Fibroblast of pulmonary artery (primary cell): ENCODE data around the gene YBEY.
A peak's percentile ranks its signal among the peaks of the same experiment; 100 is the strongest.
"Not testable (repeated sequence)": the region's sequence is repeated elsewhere in the genome, so short reads cannot be mapped to it uniquely, and the experiment has no call there.

ENCODE experiments used
- DNase-seq: peaks from one replicate; pipeline ENCODE4 v3.0.0-alpha.2; 2010; ENCODE audit warnings: low read depth
- H3K4me3 ChIP-seq: replicated peaks from 2 replicates; pipeline ENCODE4 v1.5.1; 2011; ENCODE audit warnings: low read depth, mild to moderate bottlenecking, control low read depth, low read length, moderate library complexity
- CTCF ChIP-seq: IDR thresholded peaks from 2 replicates; pipeline ENCODE4 v1.5.1; 2011; ENCODE audit warnings: mild to moderate bottlenecking, control low read depth, low read length, inconsistent platforms; ENCODE audit errors: missing control alignments

Gene YBEY, protein sequence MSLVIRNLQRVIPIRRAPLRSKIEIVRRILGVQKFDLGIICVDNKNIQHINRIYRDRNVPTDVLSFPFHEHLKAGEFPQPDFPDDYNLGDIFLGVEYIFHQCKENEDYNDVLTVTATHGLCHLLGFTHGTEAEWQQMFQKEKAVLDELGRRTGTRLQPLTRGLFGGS

DNA sequence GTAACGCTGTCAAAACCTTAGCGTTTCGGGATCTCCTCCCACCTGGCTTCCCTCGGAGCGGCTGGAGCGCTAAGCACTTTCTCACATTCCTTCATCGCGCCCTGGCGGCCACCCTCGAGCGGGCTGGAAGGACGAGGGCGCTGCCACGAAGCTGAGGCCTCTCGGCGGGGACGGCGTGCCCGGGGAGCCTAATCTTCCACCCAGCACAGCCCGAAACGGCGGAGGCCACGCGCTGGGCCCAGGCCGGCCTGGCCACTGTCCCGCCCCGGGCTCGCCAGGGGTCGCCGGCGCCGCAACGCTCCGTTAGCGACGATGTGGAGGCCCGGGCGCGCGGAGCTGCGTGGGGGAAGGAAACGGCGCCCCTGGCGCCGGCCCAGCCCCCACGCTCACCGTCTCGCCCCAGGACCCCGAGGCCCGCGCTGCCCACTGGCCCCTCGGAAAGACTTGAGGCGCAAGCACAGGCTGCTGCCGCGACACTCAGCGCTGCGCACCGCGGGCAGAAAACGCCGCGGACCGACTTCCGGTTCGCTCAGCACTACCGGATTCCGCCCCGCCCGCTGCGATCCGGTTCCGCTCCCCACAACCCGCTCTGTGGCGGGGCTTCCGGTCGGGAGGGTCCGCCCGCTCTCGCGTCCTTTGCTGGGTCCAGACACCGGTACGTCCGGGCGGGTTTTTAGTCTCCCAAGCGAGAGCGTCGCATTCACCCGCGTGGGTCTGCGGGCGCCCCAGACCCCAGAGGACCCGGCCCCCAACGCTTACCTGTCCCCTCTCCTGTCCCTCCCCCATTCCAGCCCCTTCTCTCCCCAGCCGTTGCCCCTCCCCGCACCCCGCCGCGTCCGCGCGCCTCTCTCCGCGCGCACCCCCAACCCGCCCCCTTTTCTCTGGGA, at the start of gene YBEY:
Gene YBEY (plus strand): TSS at position 582 of the 887 bp plus-strand sequence. CDS start 572 bp downstream, outside the sequence.
- peak; percentile 37 for TF ChIP-seq CTCF
- H3K4me3 ChIP-seq: peak within 1 kb of the TSS; percentile 87

GRCh38 chr21:46237474-46237873, 48.7 kb upstream of the YBEY start:
- no peak overlapping the region for H3K4me3 ChIP-seq
- DNase-seq: no peak
- no peak for TF ChIP-seq CTCF

More for the DNA sequence above, at the start of gene YBEY:
- peak; percentile 94 for DNase-seq

DNA sequence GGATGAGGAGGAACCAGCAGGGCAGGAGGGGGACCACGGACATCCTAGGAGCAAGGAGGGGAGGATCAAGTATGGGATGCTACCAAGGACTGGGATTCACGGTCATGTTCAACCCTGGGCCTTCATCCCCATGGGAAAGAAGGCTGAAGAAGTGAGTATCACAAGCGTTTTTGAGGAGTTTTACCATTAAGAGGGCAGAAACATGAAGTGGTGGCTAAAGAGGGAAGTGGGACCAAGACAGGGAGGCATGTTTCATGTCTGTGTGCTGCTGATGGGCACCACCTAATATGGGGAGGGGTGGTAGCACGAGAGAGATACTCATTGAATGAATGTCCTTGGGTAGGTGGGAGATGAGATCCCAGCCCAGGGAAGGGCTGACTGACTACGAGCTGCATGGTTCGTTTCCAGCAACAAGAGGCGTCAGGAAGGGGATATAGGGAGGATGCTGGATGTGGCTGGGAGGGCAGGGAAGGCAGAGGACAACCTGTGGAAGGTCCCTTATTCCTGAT, 46.3 kb upstream of the YBEY start:
- TF ChIP-seq CTCF: no peak

DNA sequence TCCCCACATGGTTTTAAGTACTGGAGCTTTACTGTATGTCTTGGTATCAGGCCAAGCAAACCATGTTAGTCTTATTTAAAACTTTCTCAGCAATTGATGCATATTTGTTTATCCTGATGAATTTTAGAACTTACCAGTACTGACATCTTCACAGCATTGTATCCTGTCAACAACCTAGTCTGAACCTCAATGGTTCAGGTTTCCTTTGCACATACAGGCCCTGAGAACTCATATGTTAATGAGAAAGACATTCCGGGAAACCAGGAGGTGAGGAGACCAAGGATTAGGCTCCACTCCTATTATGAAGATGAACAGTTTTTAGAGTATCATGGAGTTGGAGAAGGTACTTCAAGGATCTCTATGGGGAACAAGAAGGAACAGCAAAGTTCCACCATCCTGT, 44.6 kb upstream of the YBEY start:
- not testable (repeated sequence) for H3K4me3 ChIP-seq, DNase-seq

More for the DNA sequence above, 46.3 kb upstream of the YBEY start:
- no peak overlapping the region for H3K4me3 ChIP-seq
- DNase-seq: no peak

DNA sequence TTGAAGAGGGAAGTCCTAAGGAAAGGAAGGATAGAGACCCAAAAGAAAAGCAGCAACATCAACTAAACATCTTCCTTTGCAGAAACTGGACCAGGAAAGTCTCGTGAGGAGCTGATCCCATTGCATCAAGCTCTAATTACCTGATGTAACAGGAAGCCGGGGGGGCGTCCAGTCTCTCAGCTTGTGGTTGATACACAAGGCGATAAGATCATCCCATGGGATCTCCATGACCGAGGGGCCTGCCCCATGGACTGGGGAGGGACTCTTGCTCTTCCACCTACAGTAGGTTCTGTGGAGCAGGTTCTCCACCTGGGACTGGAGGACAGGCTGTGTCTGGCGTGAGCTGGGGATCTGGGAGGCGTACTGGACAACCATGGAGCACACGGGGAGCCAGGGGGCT, 42.8 kb upstream of the YBEY start:
- no peak for DNase-seq
- no peak overlapping the region for H3K4me3 ChIP-seq
- TF ChIP-seq CTCF: no peak

DNA sequence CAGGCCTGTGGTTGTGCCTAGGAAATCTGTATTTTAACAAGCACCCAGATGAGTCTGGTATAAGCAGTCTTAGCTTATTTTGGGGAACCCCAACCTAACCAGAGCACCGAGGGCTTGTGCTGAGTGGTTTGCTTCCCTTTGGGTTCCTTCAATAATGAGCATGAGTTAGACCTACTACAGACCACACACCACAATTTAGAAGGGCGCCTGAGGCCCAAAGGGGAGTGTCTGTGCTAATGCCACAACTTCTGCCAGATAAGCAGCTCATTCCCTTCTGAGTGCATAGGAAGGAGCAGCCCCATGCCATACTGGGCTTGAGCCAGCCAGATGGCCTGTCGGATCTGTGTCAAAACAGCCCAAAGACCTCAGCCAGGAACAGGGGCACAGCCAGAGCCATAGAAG, 42.2 kb upstream of the YBEY start:
- TF ChIP-seq CTCF: no peak
- H3K4me3 ChIP-seq: no peak overlapping the region
- no peak for DNase-seq

- no peak for TF ChIP-seq CTCF
- DNase-seq: no peak
- H3K4me3 ChIP-seq: no peak overlapping the region
These were observed 41.5 kb upstream of the YBEY start for GRCh38 chr21:46244602-46245001.
